SH-SY5Y (cell line): ENCODE measurements around the gene TMEM98.

Experiments used
- GATA2 ChIP-seq: IDR thresholded peaks from 2 replicates; pipeline ENCODE4 v1.6.1; 2011; ENCODE audit warnings: mild to moderate bottlenecking, low read depth, low read length
- GATA3 ChIP-seq: IDR thresholded peaks from 2 replicates; pipeline ENCODE4 v1.6.1; 2011; ENCODE audit warnings: low read depth, mild to moderate bottlenecking, low read length, moderate library complexity

DNA sequence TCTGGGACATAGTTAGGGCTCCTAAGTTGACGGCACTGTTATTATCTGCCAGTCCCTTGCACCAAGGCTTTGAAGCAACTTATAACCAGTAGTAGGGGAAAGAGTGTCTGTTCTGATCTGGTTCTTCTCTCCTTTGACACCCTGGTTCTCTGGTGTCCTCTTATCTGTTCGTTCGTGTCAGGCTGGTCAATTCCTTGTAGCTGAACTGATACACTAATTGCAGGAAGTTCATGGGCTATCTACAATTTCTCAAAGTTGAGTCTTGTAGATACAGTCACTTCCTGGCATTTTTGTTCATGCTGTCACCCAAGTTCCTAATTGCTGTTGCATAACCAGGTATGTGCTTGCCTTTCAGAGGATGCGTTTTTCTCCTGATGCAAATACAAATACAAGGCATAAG, 33.7 kb upstream of the TMEM98 start:
- TF ChIP-seq GATA3 (no peak), GATA2 (no peak)
